Activated CD4-positive, alpha-beta memory T cell treated with anti-CD3 and anti-CD28 coated beads, Interleukin-2, amount 10 ng/mL, durations not matched to agents 7 days and 5 days (primary cell): ENCODE measurements around the gene CYYR1. TPM values are rescaled to one million over a fixed set of nuclear protein-coding genes. Genes with fewer than 3 reads are reported as not detected.

ENCODE experiments used
- CTCF ChIA-PET: fragments of 350-600 bp; sonication (Branson Sonifier 250); formaldehyde crosslinking; loops from one replicate; lab custom pipeline; 2021; ENCODE audit warnings: antibody characterized with exemption, inconsistent platforms; lab: Charles Lee
- POLR2A ChIA-PET: fragments of 350-600 bp; sonication (Branson Sonifier 250); formaldehyde crosslinking; loops from one replicate; lab custom pipeline; 2021; ENCODE audit warnings: antibody characterized with exemption; lab: Charles Lee
- DNase-seq: peaks from one replicate; pipeline ENCODE4 v3.0.0-alpha.2; 2020
- H3K27ac Mint-ChIP-seq: one replicate; pipeline ENCODE4 v1.8.0; 2021; ENCODE audit warnings: mild to moderate bottlenecking, mixed read lengths
- H3K27me3 Mint-ChIP-seq: one replicate; pipeline ENCODE4 v1.8.0; 2021; ENCODE audit warnings: mixed read lengths
- H3K36me3 Mint-ChIP-seq: one replicate; pipeline ENCODE4 v1.8.0; 2021; ENCODE audit warnings: low read depth, mixed read lengths
- H3K4me1 Mint-ChIP-seq: one replicate; pipeline ENCODE4 v1.8.0; 2021; ENCODE audit warnings: mixed read lengths
- H3K4me3 Mint-ChIP-seq: one replicate; pipeline ENCODE4 v1.8.0; 2021; ENCODE audit warnings: mild to moderate bottlenecking, mixed read lengths
- H3K9me3 Mint-ChIP-seq: one replicate; pipeline ENCODE4 v1.8.0; 2021; ENCODE audit warnings: mixed read lengths
- total RNA-seq, 2 experiments: library from RNA; stranded (reverse); gene quantifications; one replicate each; pipeline ENCODE4 v1.2.3, GENCODE V29; 2021

The CYYR1 gene
- not detected for total RNA-seq

DNA sequence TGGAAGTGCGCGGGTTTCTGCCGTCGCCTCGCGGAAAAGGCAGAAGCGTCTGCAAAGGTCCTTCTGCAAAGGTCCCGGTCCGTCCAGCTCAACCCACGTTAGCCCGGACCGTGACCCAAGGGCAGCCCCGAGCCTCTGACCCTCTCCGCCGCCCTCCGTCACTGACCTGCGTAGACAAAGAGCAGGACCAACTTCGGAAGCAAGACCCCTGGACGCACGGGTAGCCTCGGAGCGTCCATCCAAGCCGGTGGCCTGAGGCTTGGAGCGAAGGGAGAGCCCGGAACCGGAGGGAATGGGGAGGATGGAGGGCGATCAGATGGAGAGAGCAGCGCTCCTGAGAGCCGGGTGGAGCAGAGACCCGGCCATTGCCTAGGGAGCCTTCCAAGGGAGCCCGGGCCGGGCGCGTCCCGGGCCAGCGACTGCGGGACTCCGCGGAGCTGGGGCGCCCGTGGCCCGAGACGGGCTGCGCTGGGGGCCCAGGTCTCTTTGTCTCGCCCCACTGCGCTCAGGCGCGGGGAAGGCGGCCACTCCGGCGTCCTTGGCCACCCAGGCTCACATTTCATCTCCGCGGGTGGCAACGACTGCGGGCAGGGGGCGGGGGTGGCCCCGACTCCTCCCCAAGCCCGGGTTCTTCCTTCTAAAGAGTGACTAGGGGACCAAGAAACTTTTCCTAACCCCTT, at the start of gene CYYR1:
CYYR1 (minus strand) TSS at position 585 of the 680 bp plus-strand sequence; CDS start at position 239, 346 bp downstream.
- POLR2A ChIA-PET, result no interaction called here

GRCh38 chr21:26617176-26617575, 44.1 kb upstream of the CYYR1 start:
- no peaks in the 10 kb centered on the region for H3K36me3 Mint-ChIP-seq
- no peak for DNase-seq
- no peaks in the 10 kb centered on the region for H3K4me1 Mint-ChIP-seq
- CTCF ChIA-PET, result no interaction called here
- POLR2A ChIA-PET, result no interaction called here
- H3K4me3 Mint-ChIP-seq, result no peak overlapping the region
- H3K27me3 Mint-ChIP-seq, result no peaks in the 10 kb centered on the region
- H3K9me3 Mint-ChIP-seq, result no peaks in the 10 kb centered on the region
- no peak overlapping the region for H3K27ac Mint-ChIP-seq

More for the DNA sequence above, at the start of gene CYYR1:
- Mint-ChIP-seq H3K36me3 (no peaks in the 10 kb centered on the region), H3K4me1 (peaks cover 1% of the 10 kb centered on the region), H3K9me3 (peaks cover 4% of the 10 kb centered on the region), H3K27me3 (peaks cover 21% of the 10 kb centered on the region), H3K27ac (no peak within 1 kb of the TSS), H3K4me3 (no peak within 1 kb of the TSS)
- CTCF ChIA-PET, result no interaction called here
- no peak for DNase-seq

GRCh38 chr21:26614251-26614650, 41.2 kb upstream of the CYYR1 start:
- Mint-ChIP-seq H3K9me3 (no peaks in the 10 kb centered on the region), H3K4me1 (no peaks in the 10 kb centered on the region), H3K27ac (no peak overlapping the region), H3K27me3 (no peaks in the 10 kb centered on the region), H3K4me3 (no peak overlapping the region), H3K36me3 (no peaks in the 10 kb centered on the region)
- POLR2A ChIA-PET, result no interaction called here
- CTCF ChIA-PET, result no interaction called here
- no peak for DNase-seq

DNA sequence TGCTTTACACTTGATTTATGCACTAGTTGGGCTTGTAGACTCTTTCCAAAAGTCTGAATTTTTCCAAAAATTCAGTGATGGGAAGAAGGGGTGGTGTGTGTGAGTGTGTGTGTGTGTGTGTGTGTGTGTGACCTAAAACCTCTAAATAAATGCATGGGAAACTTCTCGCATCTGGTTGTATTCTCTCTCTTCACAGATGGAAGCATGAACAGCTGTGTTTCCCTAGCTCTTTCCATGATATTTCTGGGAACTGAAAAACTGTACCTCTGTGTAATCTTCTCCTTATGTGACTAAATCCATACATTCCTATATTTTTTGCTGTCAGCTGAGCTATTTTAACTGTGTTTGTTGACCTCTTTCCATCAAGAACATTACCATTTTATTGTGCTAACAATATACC, 26.2 kb upstream of the CYYR1 start:
- ChIA-PET CTCF (no interaction called here), POLR2A (no interaction called here)
- Mint-ChIP-seq H3K36me3 (no peaks in the 10 kb centered on the region), H3K4me1 (no peaks in the 10 kb centered on the region), H3K27ac (no peak overlapping the region), H3K4me3 (no peak overlapping the region), H3K9me3 (no peaks in the 10 kb centered on the region), H3K27me3 (no peaks in the 10 kb centered on the region)
- no peak for DNase-seq

GRCh38 chr21:26597981-26598380, 24.9 kb upstream of the CYYR1 start:
- POLR2A ChIA-PET, result no interaction called here
- no peaks in the 10 kb centered on the region for H3K27me3 Mint-ChIP-seq
- no peaks in the 10 kb centered on the region for H3K4me1 Mint-ChIP-seq
- no peaks in the 10 kb centered on the region for H3K9me3 Mint-ChIP-seq
- H3K36me3 Mint-ChIP-seq, result no peaks in the 10 kb centered on the region
- CTCF ChIA-PET, result no interaction called here
- no peak for DNase-seq
- H3K4me3 Mint-ChIP-seq, result no peak overlapping the region
- H3K27ac Mint-ChIP-seq, result no peak overlapping the region

- no peaks in the 10 kb centered on the region for H3K27me3 Mint-ChIP-seq
- H3K4me1 Mint-ChIP-seq, result no peaks in the 10 kb centered on the region
- CTCF ChIA-PET, result no interaction called here
- POLR2A ChIA-PET, result no interaction called here
- H3K9me3 Mint-ChIP-seq, result no peaks in the 10 kb centered on the region
- no peak overlapping the region for H3K4me3 Mint-ChIP-seq
- H3K27ac Mint-ChIP-seq, result no peak overlapping the region
- no peaks in the 10 kb centered on the region for H3K36me3 Mint-ChIP-seq
- no peak for DNase-seq
Observed at GRCh38 chr21:26597031-26597430, 23.9 kb upstream of the CYYR1 start.

DNA sequence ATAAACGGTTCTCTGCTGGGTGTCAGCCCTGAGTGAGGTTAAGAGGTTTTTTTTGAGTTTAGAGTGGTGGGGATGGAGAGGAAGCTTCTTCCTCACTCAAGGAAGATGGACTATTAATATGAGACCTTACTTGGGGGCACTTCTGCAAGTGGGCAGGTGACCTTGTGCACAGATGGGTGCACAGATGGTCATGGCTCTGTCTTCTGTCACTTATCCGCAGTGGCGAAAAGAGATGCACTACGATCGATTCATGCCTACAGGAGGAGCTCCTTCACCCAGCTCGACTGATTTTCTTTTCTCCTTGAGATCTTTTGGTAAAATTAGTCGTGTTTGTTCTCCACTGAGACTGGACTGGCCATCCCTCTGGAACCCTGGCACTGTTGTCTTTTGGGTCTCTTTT, 22.9 kb upstream of the CYYR1 start:
- POLR2A ChIA-PET, result no interaction called here
- no peak for DNase-seq
- Mint-ChIP-seq H3K27me3 (no peaks in the 10 kb centered on the region), H3K4me3 (no peak overlapping the region), H3K27ac (no peak overlapping the region), H3K4me1 (no peaks in the 10 kb centered on the region), H3K9me3 (no peaks in the 10 kb centered on the region), H3K36me3 (no peaks in the 10 kb centered on the region)
- CTCF ChIA-PET, result no interaction called here

DNA sequence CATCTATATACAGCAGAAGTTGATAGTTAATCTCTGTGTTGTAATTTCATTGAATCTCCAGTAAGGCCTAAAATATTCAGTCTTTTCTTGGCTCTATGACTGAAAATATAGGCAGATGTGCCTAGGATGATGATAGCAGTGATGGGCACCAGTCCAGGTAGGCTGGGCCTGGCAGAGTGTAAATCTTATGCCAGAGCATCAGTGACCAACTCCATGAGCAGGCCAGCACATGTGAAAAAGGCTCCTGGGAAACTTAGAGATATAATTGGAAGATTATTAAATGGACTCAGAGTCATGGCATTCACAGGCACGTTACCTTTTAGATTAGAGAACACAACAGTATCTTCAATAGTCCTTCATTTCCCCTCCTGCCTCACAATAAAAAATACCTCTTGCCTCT, 20.7 kb upstream of the CYYR1 start:
- DNase-seq, result no peak
- ChIA-PET POLR2A (no interaction called here), CTCF (no interaction called here)
- Mint-ChIP-seq H3K27ac (no peak overlapping the region), H3K36me3 (no peaks in the 10 kb centered on the region), H3K4me3 (no peak overlapping the region), H3K9me3 (no peaks in the 10 kb centered on the region), H3K27me3 (no peaks in the 10 kb centered on the region), H3K4me1 (no peaks in the 10 kb centered on the region)

DNA sequence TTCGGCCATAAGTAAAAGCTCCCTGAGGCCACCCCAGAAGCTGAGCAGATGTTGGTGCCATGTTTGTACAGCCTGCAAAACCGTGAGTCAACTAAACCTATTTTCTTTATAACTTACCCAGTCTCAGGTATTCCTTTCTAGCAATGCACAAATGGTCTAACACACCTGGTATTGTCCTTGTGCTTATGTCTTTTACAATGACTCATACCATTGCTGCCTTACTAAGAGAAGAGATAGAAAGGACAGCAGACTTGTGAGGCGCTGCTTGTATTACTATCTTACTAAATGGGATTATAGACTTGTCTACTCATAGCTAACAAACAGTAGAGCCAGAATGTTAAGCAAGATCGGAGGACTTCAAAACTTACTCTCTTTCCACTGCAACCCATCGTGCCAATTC, 18.5 kb upstream of the CYYR1 start:
- Mint-ChIP-seq H3K9me3 (peaks cover 3% of the 10 kb centered on the region), H3K36me3 (no peaks in the 10 kb centered on the region), H3K27ac (no peak overlapping the region), H3K4me1 (no peaks in the 10 kb centered on the region), H3K27me3 (no peaks in the 10 kb centered on the region), H3K4me3 (no peak overlapping the region)
- ChIA-PET CTCF (no interaction called here), POLR2A (no interaction called here)
- DNase-seq, result no peak

DNA sequence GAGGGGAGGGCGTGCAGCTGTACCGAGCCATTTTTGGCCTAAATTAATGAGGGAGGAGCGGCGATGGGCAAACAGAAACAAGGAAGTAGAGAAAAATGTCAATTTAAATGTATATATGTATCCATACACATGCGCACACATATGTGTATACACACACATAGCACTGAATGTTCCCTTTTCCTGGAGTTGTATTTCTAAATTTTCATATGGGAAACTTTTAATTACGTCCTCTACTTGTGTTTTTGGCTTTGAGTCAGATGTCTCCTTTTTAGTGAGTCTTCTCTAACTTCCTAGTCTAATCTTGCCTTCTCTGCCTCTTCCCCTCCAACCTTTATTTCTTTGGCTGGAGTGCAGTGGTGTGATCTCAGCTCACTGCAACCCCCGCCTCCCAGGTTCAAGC, 15.4 kb upstream of the CYYR1 start:
- ChIA-PET CTCF (no interaction called here), POLR2A (no interaction called here)
- Mint-ChIP-seq H3K4me3 (no peak overlapping the region), H3K27me3 (no peaks in the 10 kb centered on the region), H3K4me1 (no peaks in the 10 kb centered on the region), H3K27ac (no peak overlapping the region), H3K36me3 (no peaks in the 10 kb centered on the region), H3K9me3 (peaks cover 3% of the 10 kb centered on the region)
- no peak for DNase-seq

DNA sequence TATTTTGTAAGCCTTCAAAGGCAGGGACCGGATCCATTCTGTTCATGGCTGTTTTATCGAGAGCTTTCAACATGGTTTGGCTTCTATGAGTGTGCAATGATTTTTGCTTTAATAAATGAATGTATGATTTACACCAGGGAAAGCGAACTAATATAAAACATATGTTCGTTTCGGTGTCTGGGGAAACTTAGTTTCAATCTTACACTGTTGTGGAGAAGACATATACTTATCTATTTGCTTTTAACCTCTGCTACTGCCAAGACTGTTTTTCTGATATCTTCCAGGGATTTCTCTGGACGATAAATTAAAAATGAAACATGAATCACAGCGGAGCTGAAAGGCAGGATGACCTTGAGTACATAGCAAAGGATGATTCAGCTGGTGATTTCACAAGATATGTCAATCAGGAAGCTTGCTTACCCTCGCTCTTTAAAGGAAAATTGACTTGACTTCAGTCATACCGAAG, 14.7 kb upstream of the CYYR1 start:
- H3K4me3 Mint-ChIP-seq, result no peak overlapping the region
- no peaks in the 10 kb centered on the region for H3K36me3 Mint-ChIP-seq
- H3K27ac Mint-ChIP-seq, result no peak overlapping the region
- no peaks in the 10 kb centered on the region for H3K27me3 Mint-ChIP-seq
- no peaks in the 10 kb centered on the region for H3K4me1 Mint-ChIP-seq
- no peak for DNase-seq
- ChIA-PET POLR2A (no interaction called here), CTCF (no interaction called here)
- peaks cover 3% of the 10 kb centered on the region for H3K9me3 Mint-ChIP-seq

DNA sequence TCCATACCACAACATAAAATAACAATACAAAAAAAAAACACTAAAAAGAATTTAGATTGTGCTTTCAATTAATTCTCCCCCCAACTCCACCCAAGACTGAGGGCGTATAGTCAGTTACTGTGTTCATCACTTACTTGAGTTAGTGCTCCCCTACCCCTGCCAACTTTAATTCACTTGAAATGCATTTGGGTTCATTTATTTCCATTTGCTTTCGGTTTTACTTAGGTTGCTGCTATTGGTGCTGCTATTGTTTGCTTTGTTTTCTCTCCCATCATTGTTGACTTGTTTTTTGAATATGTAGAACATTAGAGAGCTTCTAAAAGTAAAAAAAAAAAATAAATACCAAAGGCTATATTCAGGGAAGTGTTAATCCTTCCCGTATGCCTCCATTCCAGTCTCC, 10.7 kb upstream of the CYYR1 start:
- Mint-ChIP-seq H3K9me3 (peaks cover 15% of the 10 kb centered on the region), H3K27me3 (no peaks in the 10 kb centered on the region), H3K36me3 (no peaks in the 10 kb centered on the region), H3K4me3 (no peak overlapping the region), H3K27ac (no peak overlapping the region), H3K4me1 (no peaks in the 10 kb centered on the region)
- no peak for DNase-seq
- ChIA-PET CTCF (no interaction called here), POLR2A (no interaction called here)

- POLR2A ChIA-PET, result no interaction called here
- CTCF ChIA-PET, result no interaction called here
- no peak overlapping the region for H3K27ac Mint-ChIP-seq
Observed at GRCh38 chr21:26581818-26582217, 8.7 kb upstream of the CYYR1 start.

GRCh38 chr21:26572076-26572701, 897 bp downstream of the CYYR1 start:
- Mint-ChIP-seq H3K4me3 (no peak overlapping the region), H3K36me3 (no peaks in the 10 kb centered on the region)

More at GRCh38 chr21:26581818-26582217, 8.7 kb upstream of the CYYR1 start:
- Mint-ChIP-seq H3K4me1 (no peaks in the 10 kb centered on the region), H3K36me3 (no peaks in the 10 kb centered on the region), H3K9me3 (peaks cover 12% of the 10 kb centered on the region), H3K27me3 (no peaks in the 10 kb centered on the region), H3K4me3 (no peak overlapping the region)
- DNase-seq, result no peak

More at GRCh38 chr21:26572076-26572701, 897 bp downstream of the CYYR1 start:
- Mint-ChIP-seq H3K4me1 (peaks cover 1% of the 10 kb centered on the region), H3K9me3 (peaks cover 4% of the 10 kb centered on the region), H3K27me3 (peaks cover 21% of the 10 kb centered on the region), H3K27ac (no peak overlapping the region)
- ChIA-PET CTCF (no interaction called here), POLR2A (no interaction called here)
- no peak for DNase-seq
